RCC 7860 (cell line): ENCODE results near the gene ALDOB.

Source experiments
- DNase-seq: peaks from one replicate; pipeline ENCODE4 v3.0.0-alpha.2; 2015; ENCODE audit warnings: low spot score
- FAIRE-seq: peaks from 2 replicates; lab custom pipeline; 2012; peaks lifted over from hg19 to GRCh38; lab: Jason Lieb, UNC

The ALDOB gene

GRCh38 chr9:101458963-101459631 lies 23.5 kb upstream of the ALDOB start:
- no peak for FAIRE-seq
- DNase-seq: peak; percentile 49

- DNase-seq (no peak), FAIRE-seq (no peak)
These were observed 21.4 kb upstream of the ALDOB start for GRCh38 chr9:101457003-101457402.

- DNase-seq (no peak), FAIRE-seq (no peak)
These were observed 20.2 kb upstream of the ALDOB start for GRCh38 chr9:101455656-101456240.

- DNase-seq (no peak), FAIRE-seq (no peak)
These were observed 18.4 kb upstream of the ALDOB start for GRCh38 chr9:101453776-101454570.

GRCh38 chr9:101451498-101451897 lies 15.9 kb upstream of the ALDOB start:
- FAIRE-seq: no peak
- DNase-seq: no peak

GRCh38 chr9:101450931-101451330 lies 15.4 kb upstream of the ALDOB start:
- DNase-seq (no peak), FAIRE-seq (no peak)

GRCh38 chr9:101449071-101449721 lies 13.6 kb upstream of the ALDOB start:
- DNase-seq: peak; percentile 44
- FAIRE-seq: no peak

- no peak for FAIRE-seq
- DNase-seq: no peak
These were observed 13.1 kb upstream of the ALDOB start for GRCh38 chr9:101448680-101449070.

- FAIRE-seq: no peak
- DNase-seq: no peak
These were observed 11.2 kb upstream of the ALDOB start for GRCh38 chr9:101446732-101447131.

- FAIRE-seq (no peak), DNase-seq (no peak)
These were observed 9.9 kb upstream of the ALDOB start for GRCh38 chr9:101445353-101446029.

GRCh38 chr9:101443364-101443771 lies 7.8 kb upstream of the ALDOB start:
- FAIRE-seq: no peak
- DNase-seq: no peak

GRCh38 chr9:101442736-101443135 lies 7.2 kb upstream of the ALDOB start:
- FAIRE-seq (no peak), DNase-seq (no peak)

- no peak for FAIRE-seq
These were observed 6.7 kb upstream of the ALDOB start for GRCh38 chr9:101442318-101442717.

GRCh38 chr9:101440714-101441230 lies 5.2 kb upstream of the ALDOB start:
- FAIRE-seq (no peak), DNase-seq (no peak)

More at GRCh38 chr9:101442318-101442717, 6.7 kb upstream of the ALDOB start:
- no peak for DNase-seq

- FAIRE-seq: no peak
- DNase-seq: no peak
These were observed 2.9 kb upstream of the ALDOB start for GRCh38 chr9:101438523-101438922.

- DNase-seq: no peak
- FAIRE-seq: no peak
These were observed 2.2 kb upstream of the ALDOB start for GRCh38 chr9:101437806-101438232.

- FAIRE-seq (no peak), DNase-seq (no peak)
These were observed 576 bp downstream of the ALDOB start for GRCh38 chr9:101434998-101435397.

- FAIRE-seq: no peak
- no peak for DNase-seq
These were observed 2.3 kb downstream of the ALDOB start for GRCh38 chr9:101433229-101433628.

- FAIRE-seq (no peak), DNase-seq (no peak)
These were observed 2.8 kb downstream of the ALDOB start for GRCh38 chr9:101432740-101433139.

GRCh38 chr9:101432171-101432570 lies 3.4 kb downstream of the ALDOB start:
- DNase-seq (no peak), FAIRE-seq (no peak)

GRCh38 chr9:101429736-101430135 lies 5.8 kb downstream of the ALDOB start:
- FAIRE-seq (no peak), DNase-seq (no peak)
